B cell (primary cell): ENCODE measurements around the gene ZNF507.

Source experiments
- EZH2 ChIP-seq: IDR thresholded peaks from 2 replicates; pipeline ENCODE4 v1.6.1; 2012; ENCODE audit warnings: borderline replicate concordance, low read depth, mild to moderate bottlenecking, moderate library complexity, low read length; ENCODE audit not compliant: insufficient read depth, poor library complexity, severe bottlenecking
- TF ChIP-seq, protein P1 (sequence below): fragments of 200-600 bp; IDR thresholded peaks from one replicate; pipeline ENCODE4 v1.8.0; 2022; ENCODE audit warnings: antibody characterized with exemption, mild to moderate bottlenecking

GRCh38 chr19:32349051-32349450 lies 3.6 kb downstream of the ZNF507 start:
- TF ChIP-seq, protein P1, sequence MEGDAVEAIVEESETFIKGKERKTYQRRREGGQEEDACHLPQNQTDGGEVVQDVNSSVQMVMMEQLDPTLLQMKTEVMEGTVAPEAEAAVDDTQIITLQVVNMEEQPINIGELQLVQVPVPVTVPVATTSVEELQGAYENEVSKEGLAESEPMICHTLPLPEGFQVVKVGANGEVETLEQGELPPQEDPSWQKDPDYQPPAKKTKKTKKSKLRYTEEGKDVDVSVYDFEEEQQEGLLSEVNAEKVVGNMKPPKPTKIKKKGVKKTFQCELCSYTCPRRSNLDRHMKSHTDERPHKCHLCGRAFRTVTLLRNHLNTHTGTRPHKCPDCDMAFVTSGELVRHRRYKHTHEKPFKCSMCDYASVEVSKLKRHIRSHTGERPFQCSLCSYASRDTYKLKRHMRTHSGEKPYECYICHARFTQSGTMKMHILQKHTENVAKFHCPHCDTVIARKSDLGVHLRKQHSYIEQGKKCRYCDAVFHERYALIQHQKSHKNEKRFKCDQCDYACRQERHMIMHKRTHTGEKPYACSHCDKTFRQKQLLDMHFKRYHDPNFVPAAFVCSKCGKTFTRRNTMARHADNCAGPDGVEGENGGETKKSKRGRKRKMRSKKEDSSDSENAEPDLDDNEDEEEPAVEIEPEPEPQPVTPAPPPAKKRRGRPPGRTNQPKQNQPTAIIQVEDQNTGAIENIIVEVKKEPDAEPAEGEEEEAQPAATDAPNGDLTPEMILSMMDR = no peak
- TF ChIP-seq EZH2 = no peak
